H54 (cell line): ENCODE results near the gene PLCD3.
"Not testable (repeated sequence)": the region's sequence is repeated elsewhere in the genome, so short reads cannot be mapped to it uniquely, and the experiment has no call there.

ENCODE experiments used
- DNase-seq: peaks from one replicate; pipeline ENCODE4 v3.0.0; 2011; ENCODE audit warnings: low spot score, mixed read lengths; ENCODE audit not compliant: insufficient read length
- FAIRE-seq: peaks from 3 replicates; lab custom pipeline; 2011; peaks lifted over from hg19 to GRCh38; lab: Jason Lieb, UNC
- POLR2A ChIP-seq: IDR thresholded peaks from 2 replicates; pipeline ENCODE4 v1.6.1; 2011; ENCODE audit warnings: low read depth, mild to moderate bottlenecking, low read length

Gene PLCD3

DNA sequence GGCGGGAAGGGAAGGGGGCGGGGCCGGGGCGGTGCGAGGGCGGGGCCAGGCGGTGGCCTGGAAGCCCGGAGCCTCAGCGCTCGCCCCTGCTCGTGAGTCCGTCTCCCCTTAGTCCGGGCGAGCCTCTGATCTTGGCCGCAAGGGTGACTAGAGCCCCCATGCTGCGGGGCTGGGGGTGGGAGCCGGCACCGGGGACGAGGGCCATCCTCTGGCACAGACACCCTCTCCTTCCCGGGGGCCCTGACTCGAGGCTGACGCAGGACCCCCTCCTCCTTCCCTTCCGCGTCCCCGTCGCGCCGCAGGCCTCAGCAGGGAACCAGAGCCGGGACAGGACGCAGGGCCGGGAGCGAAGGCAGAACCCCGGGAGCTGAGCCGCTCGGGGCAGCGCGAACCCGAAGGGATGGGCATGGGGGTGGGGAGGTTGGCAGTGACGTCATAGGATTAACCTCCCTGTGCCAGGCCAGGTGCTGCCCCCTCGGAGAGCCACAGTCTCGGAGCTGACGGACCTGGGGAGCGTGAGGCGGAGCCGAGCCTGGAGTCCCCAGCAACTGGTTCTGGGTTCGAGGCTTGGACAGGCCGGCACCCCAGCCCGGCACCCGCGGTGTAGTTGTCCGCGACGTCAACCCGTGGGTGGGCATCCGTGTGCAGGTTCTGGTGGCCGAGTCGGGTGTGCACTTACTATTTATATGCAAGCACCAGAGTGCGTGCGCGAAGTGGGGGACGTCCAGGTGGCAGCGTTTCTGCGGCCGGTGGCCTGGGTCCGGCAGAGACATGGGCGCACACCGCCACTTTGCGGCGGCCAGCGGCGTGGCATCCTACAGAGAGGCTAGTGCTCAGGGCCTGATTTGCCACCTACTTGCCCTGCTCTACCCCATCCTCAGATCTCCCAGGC, 503 bp upstream of the PLCD3 start:
- TF ChIP-seq POLR2A: peak; percentile 67
- DNase-seq (peak; percentile 97), FAIRE-seq (no peak)

DNA sequence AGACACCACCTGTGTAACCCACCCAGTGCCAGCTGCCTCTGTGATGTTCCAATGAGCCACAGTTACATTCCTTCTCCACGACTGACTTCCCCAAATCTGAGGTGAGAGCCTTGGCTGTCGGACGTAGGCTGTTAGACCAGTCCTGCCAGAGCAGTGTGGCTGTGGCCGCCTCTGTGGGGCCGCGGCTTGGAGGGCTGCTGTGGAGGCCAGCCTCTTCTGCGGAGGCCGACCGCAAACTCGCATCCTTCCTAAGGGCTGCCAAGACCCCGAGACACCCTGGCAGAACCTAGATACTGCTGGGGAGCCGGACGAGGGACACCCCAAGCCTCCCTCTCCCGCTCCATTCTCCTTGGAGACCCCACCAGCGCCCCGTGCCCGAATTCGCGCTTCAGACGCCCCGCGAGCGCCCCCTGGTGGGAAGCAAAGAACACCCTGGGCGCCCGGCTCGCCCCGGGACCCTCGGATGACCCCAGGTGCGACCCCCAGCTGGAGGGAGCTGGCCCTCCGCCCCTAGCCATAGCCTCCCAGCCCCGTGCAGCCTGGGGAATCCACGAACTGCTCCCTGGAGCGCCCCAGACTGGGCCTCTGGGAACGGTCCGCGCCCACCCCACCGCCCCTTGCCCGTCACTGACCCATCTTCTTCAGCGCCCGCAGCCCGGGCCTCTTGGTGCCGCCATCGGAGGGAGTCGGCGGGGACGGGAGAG, 547 bp downstream of the PLCD3 start:
- FAIRE-seq: no peak
- no peak for TF ChIP-seq POLR2A

DNA sequence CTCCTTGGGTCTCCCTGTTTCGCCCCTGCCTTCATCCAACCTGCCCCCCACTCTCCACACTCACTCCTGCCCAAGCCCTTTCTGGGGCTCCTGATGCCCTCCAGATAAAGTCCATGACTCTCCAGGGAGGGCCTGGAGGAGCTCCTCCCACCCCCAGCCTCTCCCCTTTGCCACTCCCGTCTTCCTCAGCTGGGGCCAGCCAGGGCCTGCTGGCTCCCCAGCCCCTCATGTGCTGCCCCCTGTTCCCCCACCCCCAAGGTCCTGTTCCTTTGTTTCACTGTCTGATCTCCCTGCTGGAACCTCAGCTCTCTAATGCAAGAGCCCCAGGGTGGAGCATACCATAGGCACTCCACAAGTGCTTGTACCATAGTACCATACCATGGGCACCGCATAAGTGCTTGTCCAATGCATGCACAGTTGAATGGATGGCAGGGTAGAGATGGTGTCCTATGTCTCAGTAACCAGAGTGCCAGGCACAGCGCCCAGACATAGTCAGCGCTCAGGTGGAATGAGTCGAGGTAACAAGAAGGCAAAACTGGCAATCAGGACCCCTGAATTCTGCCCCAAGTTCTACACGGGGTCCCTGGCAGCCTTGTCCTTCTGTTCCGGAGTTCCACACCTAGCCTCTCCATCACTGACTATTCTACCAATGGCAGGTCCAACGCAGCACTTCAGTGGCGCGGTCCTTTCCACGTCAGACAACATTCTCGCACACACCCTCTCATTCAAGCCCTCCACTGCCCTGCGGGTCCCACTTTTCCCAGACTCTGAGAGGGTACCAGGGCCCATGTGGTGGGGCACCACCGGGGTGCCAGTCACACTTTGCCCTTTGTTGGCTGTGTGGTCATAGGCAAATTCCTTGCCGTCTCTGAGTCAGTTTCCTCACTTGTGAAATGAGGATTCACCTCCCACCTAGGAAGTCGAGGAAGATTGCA, 1.4 kb downstream of the PLCD3 start:
- no peak for TF ChIP-seq POLR2A
- DNase-seq: no peak
- no peak for FAIRE-seq

More for the DNA sequence above, 547 bp downstream of the PLCD3 start:
- no peak for DNase-seq

DNA sequence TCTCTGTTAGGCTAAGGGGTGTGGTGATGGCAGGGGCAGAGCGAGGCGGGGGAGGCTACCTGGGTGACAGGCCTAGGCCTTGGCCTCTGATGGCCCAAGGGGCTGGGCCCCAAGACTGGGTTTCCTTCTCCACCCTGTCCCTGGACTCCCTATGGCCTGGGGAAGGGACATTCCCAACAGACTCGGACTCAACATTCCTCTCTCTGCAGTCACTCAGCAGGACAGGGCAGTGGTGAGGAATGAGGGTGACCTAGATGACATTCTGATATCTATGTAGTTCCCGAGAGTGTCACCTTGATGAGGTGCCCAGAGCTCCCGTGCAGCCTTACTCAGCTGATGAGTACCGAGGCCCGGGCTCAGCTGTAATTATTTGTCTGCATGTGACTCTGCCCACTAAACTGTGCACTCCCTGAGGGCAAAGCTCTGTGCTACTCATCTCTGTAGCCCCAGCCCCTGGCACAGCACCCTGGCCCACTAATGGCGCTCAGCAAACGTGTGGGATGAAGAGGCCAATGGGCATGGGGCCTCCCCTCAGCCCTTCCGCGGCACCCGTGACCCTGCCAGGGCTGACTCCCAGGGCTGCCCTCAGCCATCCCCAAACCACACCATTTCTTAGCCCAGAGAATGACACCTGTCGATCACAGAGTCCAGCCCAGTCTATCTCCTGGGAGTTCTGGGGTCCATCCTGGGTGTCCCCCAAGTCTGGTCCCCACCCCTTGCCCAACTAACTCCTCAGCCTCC, 2.2 kb downstream of the PLCD3 start:
- FAIRE-seq: no peak
- DNase-seq: peak; percentile 78
- no peak for TF ChIP-seq POLR2A

DNA sequence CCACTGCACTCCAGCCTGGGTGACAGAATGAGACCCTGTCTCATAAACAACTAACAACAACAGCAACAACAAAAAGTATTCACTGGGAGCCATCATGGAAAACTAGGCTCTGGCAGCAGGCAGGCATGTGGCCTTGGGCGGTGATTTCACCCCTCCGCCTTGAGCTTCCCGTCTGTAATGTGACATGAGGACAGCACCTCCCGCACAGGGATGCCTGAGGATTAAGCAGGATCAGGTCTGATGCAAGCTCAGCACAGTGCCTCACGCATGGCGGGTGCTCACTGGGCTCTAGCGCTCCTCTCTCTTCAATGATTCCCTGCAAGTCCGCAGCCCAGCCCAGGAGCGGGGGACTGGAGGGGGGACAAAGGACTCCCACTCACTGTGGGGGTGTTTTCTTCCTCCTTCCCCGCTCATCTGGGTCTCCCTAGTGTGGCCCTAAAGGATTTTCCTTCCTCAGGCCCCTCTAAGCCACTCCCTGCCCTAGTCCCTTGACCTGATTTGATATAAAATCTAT, 2.8 kb downstream of the PLCD3 start:
- DNase-seq: no peak
- TF ChIP-seq POLR2A: no peak
- FAIRE-seq: no peak

DNA sequence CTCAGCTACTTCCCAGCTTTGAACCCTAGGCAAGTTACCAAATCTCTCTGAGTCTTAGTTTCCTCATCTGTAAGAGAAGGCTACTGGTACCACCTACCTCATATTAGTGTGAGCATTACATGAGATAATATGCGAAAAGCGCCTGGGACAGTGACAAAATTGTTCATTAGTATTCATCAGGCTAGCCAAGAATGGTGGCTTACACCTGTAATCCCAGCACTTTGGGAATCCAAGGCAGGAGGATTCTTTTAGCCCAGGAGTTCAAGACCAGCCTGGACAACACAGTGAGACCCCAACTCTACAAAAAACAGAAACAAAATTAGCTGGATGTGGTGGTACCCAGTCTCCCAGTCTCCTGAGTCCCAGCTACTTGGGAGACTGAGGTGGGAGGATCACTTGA, 3.3 kb downstream of the PLCD3 start:
- no peak for FAIRE-seq
- DNase-seq: no peak
- no peak for TF ChIP-seq POLR2A

DNA sequence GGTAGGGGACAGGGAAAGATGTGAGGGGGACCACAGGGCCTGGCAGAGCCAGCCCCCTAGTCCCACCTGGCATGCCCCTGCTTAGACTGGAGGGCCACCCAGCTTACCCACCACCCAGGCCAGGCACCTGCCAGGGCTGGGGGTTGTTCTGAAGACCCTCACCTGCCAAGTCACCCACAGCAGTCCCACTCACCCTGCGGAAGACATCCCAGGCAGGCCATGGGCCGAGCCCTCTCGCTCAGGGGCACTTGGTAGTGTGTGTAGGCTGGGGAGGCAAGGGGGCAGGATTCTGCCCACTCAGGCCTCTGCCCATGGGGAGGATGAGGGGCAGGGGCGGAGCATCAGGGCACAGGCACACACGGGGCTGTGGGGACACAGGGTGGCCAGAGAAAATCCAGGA, 4.0 kb downstream of the PLCD3 start:
- FAIRE-seq (no peak), DNase-seq (no peak)
- no peak for TF ChIP-seq POLR2A

DNA sequence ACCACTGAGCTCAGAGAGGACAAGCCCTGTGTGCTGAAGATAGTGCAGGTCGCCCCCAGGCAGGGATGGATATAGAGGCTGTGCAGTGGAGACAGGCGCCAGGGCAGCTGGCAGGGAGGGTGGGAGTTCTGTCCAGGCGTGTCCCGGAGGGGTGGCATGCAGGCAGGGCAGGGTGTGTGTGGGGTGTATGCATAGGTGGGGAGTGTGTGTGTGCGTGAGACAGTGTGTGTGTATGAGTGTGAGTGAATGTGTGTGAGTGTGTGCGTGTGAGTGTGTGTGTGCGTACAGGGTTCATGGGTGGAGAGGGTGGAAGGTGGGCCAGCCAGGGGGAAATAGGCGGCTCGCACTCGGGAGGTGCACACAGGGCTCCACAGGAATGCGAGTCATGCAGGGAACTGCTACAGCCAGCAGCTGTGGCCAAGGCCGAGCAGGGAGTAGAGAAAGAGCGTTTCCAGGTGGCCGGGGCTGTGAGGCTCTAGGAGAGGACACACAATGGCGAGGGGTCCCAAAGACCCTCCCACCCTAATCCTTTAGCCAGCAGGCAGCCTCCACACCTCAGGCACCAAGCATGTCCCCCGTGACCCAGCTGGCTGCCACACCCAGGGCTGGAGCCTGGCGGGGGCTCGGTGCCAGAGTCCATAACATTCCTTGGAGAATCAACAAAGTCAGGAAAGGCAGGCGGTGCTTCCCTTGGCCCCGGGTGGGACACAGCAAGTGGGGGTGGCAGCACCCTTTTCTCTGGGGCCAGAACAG, 4.6 kb downstream of the PLCD3 start:
- peak; percentile 75 for DNase-seq
- FAIRE-seq: no peak

DNA sequence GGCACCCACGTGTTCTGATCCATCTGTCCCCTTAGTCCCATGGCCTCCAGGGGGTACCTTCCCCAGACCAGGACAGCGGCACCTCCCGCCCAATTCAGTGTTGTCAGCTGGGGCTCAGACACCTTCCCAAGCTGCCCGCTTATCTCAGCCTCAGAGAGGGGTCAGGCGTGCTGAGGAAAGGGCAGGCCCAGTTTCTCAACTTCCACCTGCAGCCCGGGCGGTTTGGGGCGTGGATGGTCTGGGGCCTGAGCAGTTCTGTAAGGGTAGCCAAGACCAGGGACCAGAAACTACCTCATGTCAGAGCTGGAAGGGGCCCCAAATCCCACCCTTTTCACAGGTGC, 5.1 kb downstream of the PLCD3 start:
- no peak for TF ChIP-seq POLR2A
- DNase-seq (no peak), FAIRE-seq (no peak)

More for the DNA sequence above, 4.6 kb downstream of the PLCD3 start:
- no peak; the same call in 1 of the 2 replicates for TF ChIP-seq POLR2A

DNA sequence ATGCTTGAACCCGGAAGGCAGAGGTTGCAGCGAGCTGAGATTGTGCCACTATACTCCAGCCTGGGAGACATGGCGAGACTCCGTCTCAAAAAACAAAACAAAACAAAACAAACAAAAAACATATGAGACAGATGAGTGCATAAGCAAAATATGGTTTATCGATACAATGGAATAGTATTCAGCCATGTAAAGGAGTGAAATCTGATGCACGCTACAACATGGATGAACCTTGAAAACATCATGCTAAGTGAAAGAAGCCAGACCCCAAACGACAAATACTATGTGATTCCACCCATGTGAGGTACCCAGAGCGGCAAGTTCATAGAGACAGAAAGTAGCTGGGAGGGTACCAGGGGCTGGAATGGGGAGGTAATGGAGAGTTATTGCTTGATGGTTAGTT, 6.8 kb downstream of the PLCD3 start:
- no peak for DNase-seq
- no peak for FAIRE-seq
- no peak for TF ChIP-seq POLR2A

DNA sequence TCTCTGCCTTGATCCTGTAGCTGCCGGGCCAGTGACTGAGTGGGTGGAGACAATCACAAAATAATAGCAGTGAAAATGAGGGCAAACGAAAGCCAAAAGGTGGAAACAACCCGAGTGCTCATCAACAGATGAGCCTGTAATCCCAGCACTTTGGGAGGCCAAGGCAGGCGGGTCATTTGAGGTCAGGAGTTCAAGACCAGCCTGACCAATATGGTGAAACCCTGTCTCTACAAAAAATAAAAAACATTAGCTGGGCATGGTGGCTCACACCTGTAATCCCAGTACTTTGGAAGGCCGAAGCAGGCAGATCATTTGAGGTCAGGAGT, 7.6 kb downstream of the PLCD3 start:
- not testable (repeated sequence) for FAIRE-seq, DNase-seq
